GM19468 (cell line): ENCODE results near the gene SGCG.
A peak's percentile ranks its signal among the peaks of the same experiment; 100 is the strongest.

Experiments
- ATAC-seq: cut with Tn5 transposase; IDR thresholded peaks from one replicate; pipeline ENCODE4 v1.9.1; 2021; ENCODE audit warnings: mild to moderate bottlenecking, moderate library complexity, moderate number of reproducible peaks; ENCODE audit not compliant: unreplicated experiment; ENCODE audit errors: extremely low read depth

Gene SGCG

GRCh38 chr13:23322353-23323336, 141.9 kb downstream of the SGCG start:
- ATAC-seq: no peak

- ATAC-seq: no peak
Observed at GRCh38 chr13:23323946-23324709, 143.3 kb downstream of the SGCG start.

GRCh38 chr13:23325191-23325590, 144.4 kb downstream of the SGCG start:
- peak; percentile 31 for ATAC-seq

- ATAC-seq: no peak
Observed at GRCh38 chr13:23330356-23330755, 149.6 kb downstream of the SGCG start.

GRCh38 chr13:23339225-23339624, 158.4 kb downstream of the SGCG start:
- no peak for ATAC-seq

GRCh38 chr13:23344931-23345595, 164.3 kb downstream of the SGCG start:
- ATAC-seq: no peak

- no peak for ATAC-seq
Observed at GRCh38 chr13:23347601-23348000, 166.8 kb downstream of the SGCG start.

- no peak for ATAC-seq
Observed at GRCh38 chr13:23348262-23349127, 167.7 kb downstream of the SGCG start.

GRCh38 chr13:23349161-23349897, 168.6 kb downstream of the SGCG start:
- ATAC-seq: no peak

- ATAC-seq: no peak
Observed at GRCh38 chr13:23350009-23350408, 169.2 kb downstream of the SGCG start.

- ATAC-seq: no peak
Observed at GRCh38 chr13:23352161-23352560, 171.4 kb downstream of the SGCG start.

- no peak for ATAC-seq
Observed at GRCh38 chr13:23354520-23354919, 173.7 kb downstream of the SGCG start.

- ATAC-seq: no peak
Observed at GRCh38 chr13:23356368-23356767, 175.6 kb downstream of the SGCG start.

GRCh38 chr13:23357349-23357748, 176.6 kb downstream of the SGCG start:
- ATAC-seq: no peak

- ATAC-seq: no peak
Observed at GRCh38 chr13:23359882-23360281, 179.1 kb downstream of the SGCG start.

- ATAC-seq: no peak
Observed at GRCh38 chr13:23365652-23366051, 184.9 kb downstream of the SGCG start.

GRCh38 chr13:23367907-23368306, 187.1 kb downstream of the SGCG start:
- ATAC-seq: no peak

GRCh38 chr13:23372264-23372906, 191.6 kb downstream of the SGCG start:
- no peak for ATAC-seq
